BE2C (cell line): Measurements from ENCODE around the gene GABRR2.

Experiments used
- DNase-seq: peaks from one replicate; pipeline ENCODE4 v3.0.0-alpha.2; 2020
- H3K27me3 ChIP-seq: fragments of 250-450 bp; sonication (Bioruptor Pico); 2 replicates; pipeline ENCODE4 v1.5.1; 2020; ENCODE audit warnings: mild to moderate bottlenecking
- H3K36me3 ChIP-seq: fragments of 250-450 bp; sonication (Bioruptor Pico); 2 replicates; pipeline ENCODE4 v1.5.1; 2020; ENCODE audit warnings: mild to moderate bottlenecking
- H3K4me1 ChIP-seq: fragments of 250-450 bp; sonication (Bioruptor Pico); 2 replicates; pipeline ENCODE4 v1.5.1; 2020
- H3K4me3 ChIP-seq: 2 replicates; pipeline ENCODE4 v1.5.1; 2011; ENCODE audit warnings: low read depth, low read length
- H3K9me3 ChIP-seq: fragments of 250-450 bp; sonication (Bioruptor Pico); 2 replicates; pipeline ENCODE4 v1.5.1; 2020
- CTCF ChIP-seq: IDR thresholded peaks from 2 replicates; pipeline ENCODE4 v1.5.1; 2012; ENCODE audit warnings: mild to moderate bottlenecking, low read depth, low read length

The GABRR2 gene

GRCh38 chr6:89222712-89223039 lies 92.4 kb downstream of the GABRR2 start:
- no peaks in the 10 kb centered on the region; the same call in 1 of the 2 replicates for H3K9me3 ChIP-seq
- no peak for TF ChIP-seq CTCF
- no peak overlapping the region for H3K4me3 ChIP-seq

GRCh38 chr6:89221971-89222711 lies 93.0 kb downstream of the GABRR2 start:
- Histone ChIP-seq H3K36me3 (no peaks in the 10 kb centered on the region), H3K4me1 (no peaks in the 10 kb centered on the region), H3K27me3 (no peaks in the 10 kb centered on the region; the same call in 1 of the 2 replicates), H3K9me3 (no peaks in the 10 kb centered on the region; the same call in 1 of the 2 replicates), H3K4me3 (no peak overlapping the region)
- DNase-seq = no peak
- no peak for TF ChIP-seq CTCF

More at GRCh38 chr6:89222712-89223039, 92.4 kb downstream of the GABRR2 start:
- no peaks in the 10 kb centered on the region; the same call in 1 of the 2 replicates for H3K27me3 ChIP-seq
- DNase-seq = no peak
- H3K4me1 ChIP-seq = no peaks in the 10 kb centered on the region
- H3K36me3 ChIP-seq = no peaks in the 10 kb centered on the region

GRCh38 chr6:89221129-89221528 lies 94.0 kb downstream of the GABRR2 start:
- H3K9me3 ChIP-seq = no peaks in the 10 kb centered on the region; the same call in 1 of the 2 replicates
- no peaks in the 10 kb centered on the region; the same call in 1 of the 2 replicates for H3K27me3 ChIP-seq
- TF ChIP-seq CTCF = no peak
- no peaks in the 10 kb centered on the region for H3K4me1 ChIP-seq
- no peak for DNase-seq
- no peak overlapping the region for H3K4me3 ChIP-seq
- no peaks in the 10 kb centered on the region for H3K36me3 ChIP-seq

- Histone ChIP-seq H3K9me3 (no peaks in the 10 kb centered on the region; the same call in 1 of the 2 replicates), H3K36me3 (no peaks in the 10 kb centered on the region), H3K4me3 (no peak within 1 kb of the TSS), H3K4me1 (no peaks in the 10 kb centered on the region), H3K27me3 (no peaks in the 10 kb centered on the region; the same call in 1 of the 2 replicates)
- no peak for DNase-seq
- TF ChIP-seq CTCF = no peak
Observed at GRCh38 chr6:89217299-89217910, 97.7 kb downstream of the GABRR2 start, which contains the start of gene GABRR1. TSS of gene GABRR1 (minus strand) at chr6:89217358. CDS start at chr6:89217322, 36 bp downstream.

GRCh38 chr6:89216411-89216810 lies 98.7 kb downstream of the GABRR2 start:
- no peak for TF ChIP-seq CTCF
- Histone ChIP-seq H3K36me3 (no peaks in the 10 kb centered on the region), H3K4me1 (no peaks in the 10 kb centered on the region), H3K9me3 (no peaks in the 10 kb centered on the region; the same call in 1 of the 2 replicates), H3K4me3 (no peak overlapping the region), H3K27me3 (no peaks in the 10 kb centered on the region; the same call in 1 of the 2 replicates)
- no peak for DNase-seq

GRCh38 chr6:89215391-89215790 lies 99.7 kb downstream of the GABRR2 start:
- Histone ChIP-seq H3K9me3 (no peaks in the 10 kb centered on the region), H3K36me3 (no peaks in the 10 kb centered on the region), H3K4me3 (no peak overlapping the region), H3K27me3 (no peaks in the 10 kb centered on the region; the same call in 1 of the 2 replicates), H3K4me1 (no peaks in the 10 kb centered on the region)
- DNase-seq = no peak
- TF ChIP-seq CTCF = no peak
